SHP77 (cell line): ENCODE results near the gene PTGDS.
A peak's percentile ranks its signal among the peaks of the same experiment; 100 is the strongest.

Experiments used
- DNase-seq, 2 experiments: peaks; one replicate each; lab custom pipeline; 2025; lab: John Stamatoyannopoulos, UW

Gene PTGDS

DNA sequence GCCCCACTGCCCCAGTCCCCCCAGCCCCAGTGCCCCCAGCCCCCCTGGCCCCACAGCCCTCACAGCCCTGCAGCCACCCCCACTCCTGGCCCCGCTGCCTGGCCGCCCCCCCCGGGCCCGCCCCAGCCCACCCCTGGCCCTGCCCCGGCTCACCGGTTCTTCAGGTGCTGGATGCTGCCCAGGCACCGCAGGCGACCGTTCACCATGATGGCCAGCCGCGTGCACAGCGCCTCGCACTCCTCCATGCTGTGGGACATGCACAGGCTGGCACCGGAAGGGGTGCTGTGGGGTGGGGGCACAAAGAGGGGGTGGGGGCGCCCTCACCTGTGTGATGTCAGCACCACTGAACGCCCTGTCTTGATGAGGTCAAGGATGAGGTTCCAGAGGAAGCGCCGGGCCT lies 31.9 kb downstream of the PTGDS start:
- no peak for DNase-seq

DNA sequence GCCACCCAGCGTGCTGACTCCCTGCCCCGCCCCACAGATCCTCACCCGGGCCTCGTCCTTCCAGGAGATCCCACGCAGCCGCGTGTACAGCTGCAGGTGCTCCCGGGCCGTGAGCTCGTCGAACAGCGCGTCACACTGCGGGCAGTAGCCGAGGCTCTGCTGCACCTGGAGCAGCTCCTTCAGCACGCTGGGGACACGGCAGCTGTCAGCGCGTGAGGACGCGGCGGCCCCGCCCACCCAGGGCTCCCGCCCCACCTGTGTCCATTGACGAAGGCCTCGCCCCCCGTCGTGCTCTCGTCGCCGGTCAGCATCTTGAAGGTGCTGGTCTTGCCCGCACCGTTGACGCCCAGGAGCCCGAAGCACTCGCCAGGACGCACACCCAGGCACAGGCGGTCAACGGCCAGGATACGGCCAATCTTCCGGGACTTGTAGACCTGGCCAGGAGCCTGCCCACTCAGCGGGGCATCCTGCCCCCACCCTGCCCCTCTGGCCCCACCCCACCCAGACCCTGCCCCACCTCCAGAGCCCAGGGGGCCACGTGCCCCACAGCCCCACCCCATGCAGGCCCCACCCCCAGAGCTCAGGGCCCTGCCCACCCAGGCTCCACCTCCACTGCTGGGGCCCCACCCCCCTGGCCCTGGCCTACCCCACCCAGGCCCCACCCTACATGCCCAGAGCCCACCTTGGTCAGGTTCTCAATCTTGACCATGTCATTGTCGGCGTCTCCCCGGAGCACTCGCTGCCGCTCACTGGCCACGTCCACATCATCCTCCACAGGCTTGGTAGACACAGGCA lies 32.8 kb downstream of the PTGDS start:
- DNase-seq = peak in 1 of 2 experiments; percentile 57

DNA sequence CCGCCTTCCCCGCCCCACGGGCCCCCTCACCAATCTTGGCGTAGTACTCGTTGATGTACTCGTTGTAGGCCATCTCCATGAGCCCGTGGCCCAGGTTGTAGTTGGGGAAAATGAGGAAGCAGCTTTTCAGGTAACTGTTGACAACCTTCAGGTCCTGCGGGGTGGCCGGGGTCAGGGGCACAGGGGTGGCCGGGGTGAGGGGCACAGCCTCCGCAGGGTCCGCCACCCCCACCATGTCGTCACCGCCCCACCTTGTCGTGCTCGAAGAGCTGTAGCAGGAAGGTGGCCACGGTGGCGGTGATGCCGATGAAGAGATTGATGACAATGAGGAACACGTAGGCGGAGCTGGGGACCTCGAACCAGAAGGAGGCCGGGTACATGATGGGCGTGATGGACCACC lies 33.9 kb downstream of the PTGDS start:
- no peak for DNase-seq

DNA sequence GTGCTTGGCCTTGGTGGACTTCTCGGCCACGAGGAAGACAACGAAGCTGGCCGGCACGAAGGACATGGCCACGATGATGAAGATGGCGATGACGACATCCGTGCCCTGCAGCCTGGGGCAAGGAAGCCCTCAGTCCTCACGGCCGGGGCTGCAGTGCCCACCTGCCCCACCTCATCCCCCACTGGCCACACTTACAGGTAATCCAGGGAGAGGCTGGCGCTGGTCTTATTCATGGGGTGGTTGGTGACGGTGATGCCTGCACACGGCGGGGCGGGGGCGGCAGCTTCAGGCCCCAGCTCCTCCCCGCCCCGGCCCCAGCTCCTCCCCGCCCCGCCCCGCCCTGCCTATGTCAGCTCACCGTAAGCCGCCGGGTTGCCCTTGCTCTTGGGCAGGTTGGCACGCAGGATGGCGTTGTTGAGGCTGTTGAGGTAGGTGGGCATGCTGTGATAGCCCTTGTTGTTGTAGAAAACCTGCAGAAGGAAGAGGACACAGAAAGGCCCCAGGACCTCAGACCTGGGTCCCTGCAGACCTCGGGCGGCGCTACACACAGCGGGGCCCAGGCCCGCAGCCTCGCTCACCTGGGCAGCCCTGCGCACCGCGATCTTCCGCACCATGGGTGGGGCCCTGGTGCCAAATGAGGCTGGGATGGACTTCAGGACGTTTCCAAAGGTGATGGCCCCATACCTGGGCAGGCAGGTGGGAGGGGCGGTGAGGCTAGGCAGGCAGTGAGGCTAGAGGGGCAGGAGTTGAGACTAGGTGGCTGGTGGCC lies 34.8 kb downstream of the PTGDS start:
- DNase-seq = no peak

DNA sequence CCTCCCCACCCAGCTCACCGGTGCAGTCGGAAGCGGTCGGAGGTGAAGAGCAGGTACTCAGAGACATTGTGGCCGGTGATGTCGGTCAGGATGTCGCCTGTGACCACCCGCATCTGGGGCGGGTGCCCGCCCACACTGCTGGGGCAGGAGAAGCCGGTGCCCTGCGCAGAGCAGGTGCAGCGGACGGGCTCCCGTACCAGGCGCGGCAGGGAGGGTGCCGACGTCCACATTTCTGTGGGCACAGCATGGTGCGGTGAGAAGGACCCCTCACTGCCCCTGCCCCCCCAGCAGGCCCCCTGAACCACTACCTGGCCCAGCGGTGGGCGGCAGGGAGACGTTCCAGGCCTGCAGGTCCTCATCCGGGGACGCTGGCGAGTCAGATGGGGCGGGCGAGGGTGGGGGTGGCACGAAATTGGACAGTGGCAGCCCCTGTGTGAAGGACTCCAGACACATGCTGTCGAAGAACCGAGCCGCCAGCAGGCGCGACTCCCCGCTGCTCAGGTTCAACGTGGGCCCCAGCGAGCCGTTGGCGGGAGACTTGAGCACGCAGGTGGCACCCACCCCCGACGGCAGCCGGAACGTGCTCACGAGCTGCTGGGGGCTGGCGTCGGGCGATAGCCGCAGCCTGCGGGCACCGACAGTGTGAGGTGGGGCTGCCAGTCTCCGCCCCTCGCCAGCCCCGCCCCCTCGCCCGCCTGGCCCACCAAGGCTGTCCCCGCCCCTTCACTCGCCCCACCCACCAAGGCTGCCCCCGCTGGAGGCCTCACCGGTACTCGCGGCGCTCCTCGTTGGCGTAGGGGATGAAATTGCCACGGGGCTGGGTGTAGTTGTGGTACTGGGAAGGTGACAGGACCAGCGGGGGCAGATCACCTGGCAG lies 35.6 kb downstream of the PTGDS start:
- DNase-seq = no peak

DNA sequence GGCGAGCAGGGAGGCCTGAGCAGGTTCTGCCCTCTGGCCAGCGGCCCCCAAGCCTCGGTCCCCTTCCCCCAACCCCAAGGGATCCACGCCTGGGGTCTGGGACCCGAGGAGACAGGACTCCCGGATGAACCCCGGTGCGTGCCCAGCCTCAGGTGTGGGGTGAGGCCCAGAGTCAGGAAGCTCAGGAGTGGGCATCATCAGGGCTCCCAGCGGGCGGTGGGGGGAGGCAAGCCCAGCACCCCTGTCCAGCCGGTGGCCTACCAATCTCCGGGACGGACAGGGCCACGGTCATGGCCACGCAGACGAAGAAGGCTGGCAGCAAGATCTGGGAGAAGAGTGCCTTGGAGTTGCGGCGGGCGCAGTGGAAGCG lies 36.3 kb downstream of the PTGDS start:
- no peak for DNase-seq

DNA sequence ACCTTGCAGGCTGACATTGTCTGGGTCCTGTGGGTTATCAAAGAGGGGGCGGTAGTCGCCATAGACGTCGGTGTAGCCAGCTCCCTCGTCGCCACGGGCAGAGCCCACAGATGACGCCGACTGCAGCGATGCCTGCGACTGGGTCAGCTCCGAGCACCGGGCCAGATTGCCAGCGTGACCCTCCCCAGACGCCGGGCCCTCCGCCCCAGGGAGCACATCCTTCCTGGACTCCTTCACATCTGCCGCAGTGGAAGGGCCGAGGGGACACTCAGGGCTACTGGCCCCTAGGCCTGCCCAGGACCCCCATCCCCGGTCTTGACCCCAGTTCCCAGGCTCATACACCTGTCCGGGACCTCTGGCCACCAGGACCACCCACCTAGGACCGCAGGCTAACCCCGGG lies 36.9 kb downstream of the PTGDS start:
- no peak for DNase-seq

DNA sequence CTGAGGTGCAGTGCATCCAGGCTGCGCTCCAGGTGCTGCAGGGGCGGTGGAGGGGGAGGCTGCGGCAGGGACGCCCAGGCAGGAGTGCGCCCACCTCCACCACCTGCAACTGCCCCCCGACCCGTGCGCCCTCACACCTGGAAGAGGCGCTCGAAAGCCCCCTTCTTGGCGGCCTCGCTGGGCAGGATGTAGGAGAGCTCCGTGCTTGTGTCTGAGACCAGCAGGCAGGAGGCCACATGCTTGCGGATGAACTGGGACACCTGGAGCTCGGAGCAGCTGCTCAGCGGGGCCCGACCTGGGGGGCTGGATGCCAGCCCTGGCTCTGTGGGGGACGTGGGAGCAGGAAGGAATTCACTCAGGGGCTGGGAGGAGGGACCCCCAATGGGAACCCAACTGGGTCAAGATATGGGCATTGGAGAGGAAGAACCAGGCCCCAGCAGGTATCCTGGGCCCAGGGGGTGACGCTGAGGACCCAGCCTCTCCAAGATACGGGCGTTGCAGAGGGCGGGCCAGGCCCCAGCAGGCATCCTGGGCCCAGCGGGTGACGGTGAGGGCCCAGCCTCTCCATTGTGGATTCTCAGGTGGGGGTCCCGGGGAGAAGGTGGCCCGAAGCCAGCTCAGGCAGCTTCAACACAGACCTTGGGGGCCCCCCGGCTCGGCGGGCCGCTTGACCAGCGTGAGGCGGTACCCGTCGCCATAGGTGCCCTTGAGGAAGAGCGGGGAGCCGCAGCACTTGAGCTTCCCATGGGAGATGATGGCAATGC lies 37.7 kb downstream of the PTGDS start:
- no peak for DNase-seq

DNA sequence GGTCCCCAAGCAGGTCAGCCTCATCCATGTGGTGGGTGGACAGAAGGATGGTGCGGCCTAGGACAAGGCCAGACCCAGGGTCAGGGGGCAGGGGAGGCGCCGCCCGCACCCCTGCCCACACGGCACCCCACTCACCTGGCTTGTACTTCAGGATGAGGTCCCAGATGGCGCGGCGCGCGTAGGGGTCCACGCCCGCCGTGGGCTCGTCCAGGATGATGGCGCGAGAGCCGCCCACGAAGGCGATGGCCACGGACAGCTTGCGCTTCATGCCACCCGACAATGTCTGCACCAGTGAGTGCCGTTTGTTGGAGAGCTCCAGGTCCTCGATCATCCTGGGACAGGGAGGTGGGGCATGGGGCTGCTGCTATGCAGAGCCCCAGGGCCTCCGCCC lies 38.2 kb downstream of the PTGDS start:
- DNase-seq = no peak

DNA sequence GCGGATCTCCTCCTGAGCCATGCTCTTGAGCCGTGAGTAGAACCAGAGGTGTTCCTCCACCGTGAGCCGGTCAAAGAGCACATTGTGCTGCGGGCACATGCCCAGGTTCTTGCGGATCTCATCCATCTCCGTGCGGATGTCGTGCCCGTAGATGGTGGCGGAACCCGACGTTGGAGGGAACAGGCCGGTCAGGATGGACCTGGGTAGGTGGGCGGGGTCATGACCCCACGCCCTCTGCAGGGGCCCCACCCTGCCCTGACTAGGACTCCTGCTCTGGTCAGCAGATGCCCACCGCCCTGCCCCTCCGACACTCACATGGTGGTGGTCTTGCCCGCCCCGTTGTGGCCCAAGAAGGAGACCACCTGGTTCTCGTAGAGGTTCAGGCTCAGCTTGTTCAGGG lies 38.7 kb downstream of the PTGDS start:
- no peak for DNase-seq

DNA sequence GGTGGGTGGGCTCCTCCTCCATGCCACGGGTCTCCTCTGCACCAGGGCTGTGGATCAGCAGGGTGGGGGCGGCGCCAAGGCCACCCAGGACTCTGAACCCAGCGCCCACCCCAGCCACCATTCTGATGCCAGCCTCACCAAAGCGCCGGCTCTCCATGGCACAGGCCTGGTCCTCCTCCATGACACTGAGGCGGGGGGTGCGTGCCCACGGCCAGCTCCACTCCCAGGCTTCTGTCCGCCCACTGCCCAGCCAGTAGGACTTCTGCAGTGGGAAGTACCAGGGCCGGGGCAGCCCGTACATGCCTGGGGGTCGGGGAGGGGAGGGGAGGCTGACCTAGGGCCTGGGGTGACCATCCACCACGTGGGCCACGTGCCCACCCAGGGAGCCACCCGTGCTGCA lies 39.1 kb downstream of the PTGDS start:
- no peak for DNase-seq

DNA sequence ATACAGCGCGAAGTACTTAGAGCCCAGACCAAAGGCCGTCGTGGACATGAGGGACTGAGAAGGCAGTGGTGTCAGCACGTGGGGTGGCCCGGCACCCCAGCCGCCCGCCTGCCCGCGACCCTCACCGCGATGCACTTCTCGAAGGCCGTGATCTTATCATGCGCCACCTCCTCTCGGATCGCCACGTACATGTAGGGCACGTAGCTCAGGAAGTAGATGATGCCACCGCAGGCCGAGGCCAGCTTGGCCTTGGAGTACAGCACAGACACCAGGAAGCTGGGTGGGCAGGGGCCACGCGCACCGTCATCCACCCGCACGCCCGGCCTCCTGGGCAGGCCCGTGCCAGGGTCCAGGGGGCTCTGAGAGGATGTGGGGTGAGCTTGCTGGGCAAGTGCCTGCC lies 39.8 kb downstream of the PTGDS start:
- no peak for DNase-seq

DNA sequence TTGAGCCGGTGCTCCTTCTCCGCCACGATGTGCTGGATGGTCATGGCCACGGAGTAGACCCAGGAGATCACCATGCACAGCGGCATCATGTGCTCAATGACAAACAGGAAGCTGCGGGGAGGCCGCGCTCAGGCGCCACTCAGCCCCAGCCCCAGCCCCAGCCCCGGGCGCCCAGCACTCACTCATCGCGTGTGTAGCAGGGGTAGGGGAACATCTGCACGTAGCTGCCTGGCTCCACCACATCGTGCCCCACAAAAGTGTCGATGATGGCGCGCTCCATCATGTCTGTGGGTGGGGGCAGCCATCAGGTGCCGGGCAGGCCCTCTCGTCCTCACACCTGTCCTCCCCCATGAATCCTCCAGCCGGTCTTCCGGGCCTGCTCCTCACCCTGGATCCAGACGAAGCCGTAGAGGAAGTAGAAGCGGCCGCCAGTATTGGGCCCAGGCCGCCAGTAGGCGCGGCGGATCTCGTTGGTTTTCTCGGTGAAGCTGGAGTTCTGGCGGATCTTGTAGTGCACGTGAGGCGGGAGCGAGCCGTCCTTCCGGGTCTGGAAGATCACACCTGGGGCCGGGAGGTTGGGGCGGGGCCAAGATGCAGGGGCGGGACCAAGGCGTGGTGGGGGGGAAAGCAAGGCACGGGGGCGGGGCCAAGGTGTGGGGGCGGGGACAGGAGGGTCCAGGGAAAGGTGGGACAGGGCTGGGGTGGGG lies 40.6 kb downstream of the PTGDS start:
- no peak for DNase-seq

DNA sequence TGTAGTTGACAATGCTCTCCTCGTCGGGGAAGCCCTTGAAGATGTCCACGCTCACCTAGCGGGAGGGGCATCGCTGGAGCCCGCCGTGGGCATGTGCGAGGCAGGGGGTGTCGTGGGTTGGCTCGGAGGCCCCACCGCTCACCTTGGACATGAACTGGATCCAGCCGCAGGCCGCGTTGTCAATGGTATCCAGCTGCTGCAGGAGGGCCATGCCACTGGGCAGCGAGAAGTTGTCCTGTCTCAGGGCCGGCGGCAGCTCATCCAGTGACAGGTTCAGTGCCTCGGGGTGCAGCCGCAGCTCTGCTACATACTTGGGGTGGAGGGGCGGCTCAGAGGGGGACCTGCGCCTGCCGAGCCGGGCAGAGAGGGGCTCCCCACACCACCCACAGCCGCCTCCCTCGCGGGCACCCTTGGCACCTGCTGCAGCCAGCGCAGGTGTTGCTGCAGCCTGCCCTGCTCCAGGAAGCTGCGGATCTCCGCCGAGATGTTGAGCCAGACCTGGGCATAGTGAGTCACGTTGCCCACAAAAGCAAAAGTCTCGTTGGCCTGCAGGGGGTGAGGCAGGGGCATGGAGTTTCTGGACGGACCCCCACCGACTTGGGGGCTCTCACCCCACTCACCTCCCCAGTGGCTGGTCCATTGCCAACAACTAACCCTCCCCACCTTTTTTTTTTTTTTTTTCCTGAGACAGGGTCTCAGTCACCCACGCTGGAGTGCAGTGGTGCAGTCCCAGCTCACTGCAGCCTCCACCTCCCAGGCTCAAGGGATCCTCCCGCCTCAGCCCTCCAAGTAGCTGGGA lies 41.7 kb downstream of the PTGDS start:
- no peak for DNase-seq

DNA sequence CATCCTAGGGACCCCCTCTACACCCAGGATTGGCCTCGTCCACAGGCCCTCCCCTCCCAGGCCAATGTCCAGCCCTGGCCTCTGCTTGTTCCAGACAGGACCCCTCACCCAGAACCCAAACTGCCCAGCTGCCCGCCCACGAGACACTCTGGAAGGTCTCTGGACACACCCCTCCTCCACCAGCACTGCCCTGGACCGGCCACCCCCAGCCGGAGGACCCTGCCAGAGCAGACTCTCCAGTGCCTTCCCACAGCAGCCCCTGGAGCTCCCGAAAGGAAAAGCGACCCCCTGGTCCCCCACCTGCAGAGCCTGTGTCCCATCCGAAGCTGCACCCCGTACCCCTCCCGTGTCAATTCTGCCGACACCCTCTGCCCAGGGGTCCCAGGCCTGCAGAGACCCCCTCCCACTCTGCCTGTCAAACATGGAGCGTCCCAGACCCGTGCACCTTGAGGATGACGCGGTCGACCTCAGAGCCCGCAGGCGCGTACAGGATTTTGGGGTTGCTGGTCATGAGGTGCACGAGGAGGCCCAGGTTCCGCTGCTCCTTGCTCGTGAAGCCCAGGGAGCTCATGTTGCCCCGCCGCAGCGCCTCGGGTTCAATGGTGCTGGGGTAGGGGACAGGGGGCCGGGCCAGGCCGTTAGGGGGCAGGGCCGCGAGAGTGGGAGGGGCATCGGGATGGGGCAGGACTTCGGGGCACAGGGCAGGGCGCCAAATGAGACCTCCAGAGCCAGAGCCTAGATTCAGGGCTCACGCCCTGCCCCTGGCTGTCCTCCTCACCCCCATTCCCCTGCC lies 42.8 kb downstream of the PTGDS start:
- no peak for DNase-seq

DNA sequence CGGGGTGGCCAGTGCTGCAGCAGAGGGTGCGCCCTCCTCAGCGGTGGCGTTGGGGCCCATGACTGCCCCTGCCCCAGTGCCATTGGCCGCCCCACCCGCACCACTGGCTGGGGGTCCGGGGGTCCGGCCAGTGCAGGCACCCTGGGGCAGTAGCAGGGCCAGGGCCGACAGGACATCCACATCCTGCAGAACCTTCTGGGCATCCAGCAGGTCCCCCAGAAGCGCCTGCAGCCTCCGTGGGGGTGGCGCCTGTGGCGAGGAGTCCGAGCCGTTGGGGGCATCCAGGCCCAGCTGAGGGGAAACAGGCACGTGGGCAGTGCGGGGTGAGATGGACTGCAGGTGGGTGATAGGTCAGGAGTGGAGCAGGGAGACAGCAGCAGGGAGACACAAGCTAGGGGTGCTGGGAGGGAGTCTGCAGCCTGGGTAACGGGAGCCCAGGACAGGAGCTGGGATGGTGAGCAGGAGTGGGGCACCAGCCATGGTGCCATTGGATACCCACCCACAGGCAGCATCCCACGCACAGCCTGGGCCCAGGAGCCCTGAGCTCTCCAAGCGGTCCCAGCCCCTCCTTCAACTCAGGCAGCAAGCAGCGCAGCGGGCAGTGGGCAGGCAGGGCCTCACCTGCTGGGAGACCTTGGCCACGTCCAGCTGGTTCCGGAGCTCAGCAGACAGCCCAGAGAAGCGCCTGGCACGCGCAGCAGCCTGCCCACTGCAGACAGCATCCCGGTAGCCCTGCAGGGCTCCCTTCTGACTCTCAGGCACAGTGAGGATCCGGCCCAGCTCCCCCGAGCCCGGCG lies 43.7 kb downstream of the PTGDS start:
- no peak for DNase-seq

DNA sequence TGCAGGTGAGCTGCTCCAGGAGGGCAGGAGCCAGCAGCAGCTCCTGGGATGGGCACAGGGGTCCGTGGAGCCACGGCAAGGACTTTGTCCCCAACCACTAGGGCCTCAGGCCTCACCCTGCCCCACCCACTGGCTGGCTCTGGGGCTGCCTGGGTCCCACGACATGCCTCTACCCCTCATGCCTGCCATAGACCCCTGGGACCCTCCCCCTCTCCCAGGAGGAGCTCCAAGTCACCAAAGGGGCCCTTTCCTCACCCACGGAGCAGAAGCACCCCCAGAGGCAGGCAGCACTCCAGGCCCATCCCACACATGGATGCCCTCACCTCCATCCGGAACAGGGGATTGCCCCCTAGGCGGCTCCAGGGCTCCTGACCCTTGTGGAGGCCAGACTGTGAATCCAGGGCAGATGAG lies 44.3 kb downstream of the PTGDS start:
- DNase-seq = no peak

DNA sequence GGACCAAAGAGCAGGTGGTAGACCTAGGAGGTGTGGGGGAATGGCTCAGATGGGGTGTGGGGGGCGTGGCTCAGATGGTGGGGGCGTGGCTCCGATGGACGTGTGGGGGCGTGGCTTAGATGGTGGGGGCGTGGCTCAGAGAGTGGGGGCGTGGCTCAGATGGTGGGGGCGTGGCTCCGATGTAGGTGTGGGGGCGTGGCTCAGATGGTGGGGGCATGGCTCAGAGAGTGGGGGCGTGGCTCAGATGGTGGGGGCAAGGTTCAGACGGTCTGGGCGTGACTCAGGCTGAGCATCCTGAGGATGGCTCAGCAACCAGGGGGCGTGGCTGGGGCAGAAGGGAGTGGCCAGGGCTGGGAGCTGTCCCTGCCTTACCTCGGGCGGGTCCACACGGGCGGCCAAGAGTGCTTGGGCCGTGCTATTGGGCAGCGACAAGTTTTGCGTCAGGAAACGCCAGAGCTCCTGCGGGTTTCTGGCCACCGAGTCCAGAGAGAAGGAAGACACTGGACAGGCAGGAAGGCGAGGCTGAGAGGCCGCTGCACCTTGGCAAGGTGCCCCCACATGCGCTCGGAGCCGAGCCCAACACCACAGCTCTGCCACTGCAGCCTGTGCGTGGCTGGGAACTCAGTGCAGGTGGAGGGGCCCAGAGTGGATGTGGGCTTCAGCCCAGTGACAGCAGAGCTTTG lies 44.8 kb downstream of the PTGDS start:
- DNase-seq = peak in 1 of 2 experiments; percentile 48
